Activated CD4-positive, alpha-beta T cell treated with anti-CD3 and anti-CD28 coated beads, Interleukin-2, amount 50 U/mL, for 1 hour (primary cell): ENCODE results near the gene PSRC1.
"Not testable (repeated sequence)": the region's sequence is repeated elsewhere in the genome, so short reads cannot be mapped to it uniquely, and the experiment has no call there.

Experiments used
- DNase-seq: peaks from one replicate; pipeline ENCODE4 v3.0.0-alpha.2; 2020

PSRC1 gene

GRCh38 chr1:109282952-109283747 is at the start of gene PSRC1:
PSRC1 (minus strand) TSS chr1:109283145.
- DNase-seq, result peak; percentile 84

- DNase-seq, result no peak
Measured at GRCh38 chr1:109331113-109331512, 48.2 kb upstream of the PSRC1 start.

GRCh38 chr1:109327285-109327684 is 44.3 kb upstream of the PSRC1 start:
- DNase-seq, result no peak

GRCh38 chr1:109322974-109323373 is 40.0 kb upstream of the PSRC1 start:
- DNase-seq, result no peak

GRCh38 chr1:109319114-109319513 is 36.2 kb upstream of the PSRC1 start:
- no peak for DNase-seq

GRCh38 chr1:109316506-109316905 is 33.6 kb upstream of the PSRC1 start:
- DNase-seq, result no peak

- DNase-seq, result no peak
Measured at GRCh38 chr1:109315288-109315687, 32.3 kb upstream of the PSRC1 start.

- DNase-seq, result no peak
Measured at GRCh38 chr1:109314795-109315194, 31.9 kb upstream of the PSRC1 start.

- DNase-seq, result no peak
Measured at GRCh38 chr1:109312978-109313775, 30.2 kb upstream of the PSRC1 start.

GRCh38 chr1:109312246-109312645 is 29.3 kb upstream of the PSRC1 start:
- DNase-seq, result no peak

- DNase-seq, result no peak
Measured at GRCh38 chr1:109309347-109309746, 26.4 kb upstream of the PSRC1 start.

- DNase-seq, result no peak
Measured at GRCh38 chr1:109307274-109308021, 24.5 kb upstream of the PSRC1 start.

- no peak for DNase-seq
Measured at GRCh38 chr1:109306832-109307273, 23.9 kb upstream of the PSRC1 start, which contains the start of gene MYBPHL. MYBPHL (minus strand) TSS chr1:109307011; CDS start chr1:109306991, 20 bp downstream.

- not testable (repeated sequence) for DNase-seq
Measured at GRCh38 chr1:109305991-109306390, 23.0 kb upstream of the PSRC1 start.

- DNase-seq, result no peak
Measured at GRCh38 chr1:109304226-109304920, 21.4 kb upstream of the PSRC1 start.

GRCh38 chr1:109301874-109302273 is 18.9 kb upstream of the PSRC1 start:
- DNase-seq, result no peak

- no peak for DNase-seq
Measured at GRCh38 chr1:109300650-109301151, 17.8 kb upstream of the PSRC1 start.

GRCh38 chr1:109299558-109300343 is 16.8 kb upstream of the PSRC1 start:
- DNase-seq, result no peak

GRCh38 chr1:109298666-109299557 is 16.0 kb upstream of the PSRC1 start:
- DNase-seq, result no peak

GRCh38 chr1:109296782-109297181 is 13.8 kb upstream of the PSRC1 start:
- DNase-seq, result no peak
